ENCODE data around the gene TBC1D7.

GRCh38 chr6:13267142-13267651, 61.1 kb downstream of the TBC1D7 start:
- TF ChIP-seq POLR2A (IDR thresholded peaks at IDR 0.05), result no peak
- TF ChIP-seq CTCF (IDR thresholded peaks at IDR 0.05 in 8 of 11, conservative IDR thresholded peaks at IDR 0.05 in 3 of 11), result no peak
